ENCODE measurements around the gene SLC66A2.

The SLC66A2 gene

DNA sequence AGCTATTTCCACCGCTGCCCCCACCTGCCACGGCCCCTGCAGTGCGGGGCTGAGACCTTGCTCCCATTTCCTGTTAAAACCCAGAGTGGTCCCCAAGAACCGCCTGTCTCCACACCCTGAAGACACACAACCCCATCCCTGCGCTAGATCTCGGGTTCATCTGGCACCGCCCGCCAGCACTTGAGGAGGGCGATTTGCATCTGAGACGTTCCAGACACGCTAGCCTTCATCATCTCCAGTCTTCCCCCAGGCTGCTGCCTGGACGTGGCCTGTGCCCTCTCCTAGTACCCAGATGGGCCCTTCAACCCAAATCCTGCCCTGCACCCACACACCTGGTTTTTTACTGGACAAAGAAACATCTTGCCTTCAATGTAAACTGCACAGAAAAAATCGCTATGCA lies 49.8 kb downstream of the SLC66A2 start:
- H3K4me1 ChIP-seq (ENCODE audit: control insufficient read depth, low read depth, low read length): no peaks in the 10 kb centered on the region
- no peak overlapping the region for H3K23ac ChIP-seq (ENCODE audit: low read length)
- no peak overlapping the region for H2BK5ac ChIP-seq (ENCODE audit: low read length)
- no peak overlapping the region for H3K9ac ChIP-seq (ENCODE audit: low read length)
- H2AK5ac ChIP-seq (ENCODE audit: low read length): no peak overlapping the region
- no peak for DNase-seq
- no peaks in the 10 kb centered on the region for H3K79me1 ChIP-seq (ENCODE audit: low read length)
- H3K36me3 ChIP-seq (ENCODE audit: control insufficient read depth, insufficient read depth, low read length): no peaks in the 10 kb centered on the region
- H3K79me2 ChIP-seq (ENCODE audit: control insufficient read depth, insufficient read depth, low read length): no peaks in the 10 kb centered on the region
- H4K8ac ChIP-seq (ENCODE audit: low read depth, low read length): no peak overlapping the region
- H3K27me3 ChIP-seq (ENCODE audit: insufficient read depth, low read length, poor library complexity): no peaks in the 10 kb centered on the region
- no peak overlapping the region for H3K56ac ChIP-seq (ENCODE audit: low read length)
- H3K27ac ChIP-seq (ENCODE audit: low read depth, low read length): no peak overlapping the region
- H3K4me3 ChIP-seq (ENCODE audit: low read length): no peak overlapping the region
- no peak overlapping the region for H3K4ac ChIP-seq (ENCODE audit: low read depth, low read length)
- H3K18ac ChIP-seq (ENCODE audit: low read length): no peak overlapping the region
- no peak overlapping the region for H2BK120ac ChIP-seq (ENCODE audit: low read depth, low read length)
- H4K5ac ChIP-seq (ENCODE audit: low read length): no peak overlapping the region
- no CpG with 5 or more reads among the region's 13 CpGs for WGBS (ENCODE audit: extremely low coverage, insufficient coverage, low lambda C conversion rate)
- H3K4me2 ChIP-seq (ENCODE audit: low read length): no peak overlapping the region
- H2BK15ac ChIP-seq (replicated peaks; ENCODE audit: low read depth): no peak overlapping the region

- no CpG with 5 or more reads among the region's 28 CpGs for WGBS (ENCODE audit: extremely low coverage, insufficient coverage, low lambda C conversion rate)
- H3K4me1 ChIP-seq (ENCODE audit: control insufficient read depth, low read depth, low read length): no peaks in the 10 kb centered on the region
- no peak overlapping the region for H3K23ac ChIP-seq (ENCODE audit: low read length)
- no peak overlapping the region for H3K18ac ChIP-seq (ENCODE audit: low read length)
- H3K56ac ChIP-seq (ENCODE audit: low read length): no peak overlapping the region
- H2BK120ac ChIP-seq (ENCODE audit: low read depth, low read length): no peak overlapping the region
- H4K8ac ChIP-seq (ENCODE audit: low read depth, low read length): no peak overlapping the region
- H3K79me2 ChIP-seq (ENCODE audit: control insufficient read depth, insufficient read depth, low read length): no peaks in the 10 kb centered on the region
- H3K4me3 ChIP-seq (ENCODE audit: low read length): no peak overlapping the region
- no peaks in the 10 kb centered on the region for H3K27me3 ChIP-seq (ENCODE audit: insufficient read depth, low read length, poor library complexity)
- no peaks in the 10 kb centered on the region for H3K36me3 ChIP-seq (ENCODE audit: control insufficient read depth, insufficient read depth, low read length)
- no peak overlapping the region for H2BK15ac ChIP-seq (replicated peaks; ENCODE audit: low read depth)
- DNase-seq: no peak
- H4K5ac ChIP-seq (ENCODE audit: low read length): no peak overlapping the region
- no peak overlapping the region for H3K4ac ChIP-seq (ENCODE audit: low read depth, low read length)
- no peaks in the 10 kb centered on the region for H3K79me1 ChIP-seq (ENCODE audit: low read length)
- H3K4me2 ChIP-seq (ENCODE audit: low read length): no peak overlapping the region
- no peak overlapping the region for H3K27ac ChIP-seq (ENCODE audit: low read depth, low read length)
- H3K9ac ChIP-seq (ENCODE audit: low read length): no peak overlapping the region
- H2AK5ac ChIP-seq (ENCODE audit: low read length): no peak overlapping the region
- H2BK5ac ChIP-seq (ENCODE audit: low read length): no peak overlapping the region
Observed at GRCh38 chr18:79900610-79901570, 50.6 kb downstream of the SLC66A2 start.

- H2BK120ac ChIP-seq (ENCODE audit: low read depth, low read length): no peak overlapping the region
- no peak overlapping the region for H3K23ac ChIP-seq (ENCODE audit: low read length)
- H3K79me1 ChIP-seq (ENCODE audit: low read length): no peaks in the 10 kb centered on the region
- H3K56ac ChIP-seq (ENCODE audit: low read length): no peak overlapping the region
- no peak overlapping the region for H2BK15ac ChIP-seq (replicated peaks; ENCODE audit: low read depth)
- H3K18ac ChIP-seq (ENCODE audit: low read length): no peak overlapping the region
- no peaks in the 10 kb centered on the region for H3K27me3 ChIP-seq (ENCODE audit: insufficient read depth, low read length, poor library complexity)
- no peak overlapping the region for H3K4ac ChIP-seq (ENCODE audit: low read depth, low read length)
- no peak overlapping the region for H2BK5ac ChIP-seq (ENCODE audit: low read length)
- H3K4me1 ChIP-seq (ENCODE audit: control insufficient read depth, low read depth, low read length): no peaks in the 10 kb centered on the region
- H3K79me2 ChIP-seq (ENCODE audit: control insufficient read depth, insufficient read depth, low read length): no peaks in the 10 kb centered on the region
- no peak for DNase-seq
- H3K9ac ChIP-seq (ENCODE audit: low read length): no peak overlapping the region
- H4K8ac ChIP-seq (ENCODE audit: low read depth, low read length): no peak overlapping the region
- H2AK5ac ChIP-seq (ENCODE audit: low read length): no peak overlapping the region
- H3K27ac ChIP-seq (ENCODE audit: low read depth, low read length): no peak overlapping the region
- no peaks in the 10 kb centered on the region for H3K36me3 ChIP-seq (ENCODE audit: control insufficient read depth, insufficient read depth, low read length)
- H3K4me2 ChIP-seq (ENCODE audit: low read length): no peak overlapping the region
- no CpG with 5 or more reads among the region's 53 CpGs for WGBS (ENCODE audit: extremely low coverage, insufficient coverage, low lambda C conversion rate)
- no peak overlapping the region for H4K5ac ChIP-seq (ENCODE audit: low read length)
- no peak overlapping the region for H3K4me3 ChIP-seq (ENCODE audit: low read length)
Observed at GRCh38 chr18:79899609-79900445, 51.6 kb downstream of the SLC66A2 start.

GRCh38 chr18:79898952-79899608 lies 52.4 kb downstream of the SLC66A2 start:
- Histone ChIP-seq H3K4me2 (ENCODE audit: low read length) (no peak overlapping the region), H3K79me2 (ENCODE audit: control insufficient read depth, insufficient read depth, low read length) (no peaks in the 10 kb centered on the region), H4K8ac (ENCODE audit: low read depth, low read length) (no peak overlapping the region), H2BK15ac (replicated peaks; ENCODE audit: low read depth) (no peak overlapping the region), H3K4me1 (ENCODE audit: control insufficient read depth, low read depth, low read length) (no peaks in the 10 kb centered on the region), H3K18ac (ENCODE audit: low read length) (no peak overlapping the region), H4K5ac (ENCODE audit: low read length) (no peak overlapping the region), H2AK5ac (ENCODE audit: low read length) (no peak overlapping the region), H3K4me3 (ENCODE audit: low read length) (no peak overlapping the region), H3K56ac (ENCODE audit: low read length) (no peak overlapping the region), H3K27me3 (ENCODE audit: insufficient read depth, low read length, poor library complexity) (no peaks in the 10 kb centered on the region), H2BK5ac (ENCODE audit: low read length) (no peak overlapping the region), H3K23ac (ENCODE audit: low read length) (no peak overlapping the region), H3K9ac (ENCODE audit: low read length) (no peak overlapping the region), H3K27ac (ENCODE audit: low read depth, low read length) (no peak overlapping the region), H3K36me3 (ENCODE audit: control insufficient read depth, insufficient read depth, low read length) (no peaks in the 10 kb centered on the region), H3K79me1 (ENCODE audit: low read length) (no peaks in the 10 kb centered on the region), H2BK120ac (ENCODE audit: low read depth, low read length) (no peak overlapping the region), H3K4ac (ENCODE audit: low read depth, low read length) (no peak overlapping the region)
- DNase-seq: no peak
- WGBS (ENCODE audit: extremely low coverage, insufficient coverage, low lambda C conversion rate): no CpG with 5 or more reads among the region's 70 CpGs

GRCh38 chr18:79897940-79898625 lies 53.4 kb downstream of the SLC66A2 start:
- no peak overlapping the region for H3K23ac ChIP-seq (ENCODE audit: low read length)
- H2AK5ac ChIP-seq (ENCODE audit: low read length): no peak overlapping the region
- no peak overlapping the region for H3K4ac ChIP-seq (ENCODE audit: low read depth, low read length)
- DNase-seq: no peak
- no peaks in the 10 kb centered on the region for H3K79me2 ChIP-seq (ENCODE audit: control insufficient read depth, insufficient read depth, low read length)
- no peak overlapping the region for H2BK120ac ChIP-seq (ENCODE audit: low read depth, low read length)
- H2BK15ac ChIP-seq (replicated peaks; ENCODE audit: low read depth): no peak overlapping the region
- no peak overlapping the region for H4K5ac ChIP-seq (ENCODE audit: low read length)
- H3K36me3 ChIP-seq (ENCODE audit: control insufficient read depth, insufficient read depth, low read length): no peaks in the 10 kb centered on the region
- H3K27me3 ChIP-seq (ENCODE audit: insufficient read depth, low read length, poor library complexity): no peaks in the 10 kb centered on the region
- H2BK5ac ChIP-seq (ENCODE audit: low read length): no peak overlapping the region
- H3K27ac ChIP-seq (ENCODE audit: low read depth, low read length): no peak overlapping the region
- no peaks in the 10 kb centered on the region for H3K4me1 ChIP-seq (ENCODE audit: control insufficient read depth, low read depth, low read length)
- no peaks in the 10 kb centered on the region for H3K79me1 ChIP-seq (ENCODE audit: low read length)
- H3K4me3 ChIP-seq (ENCODE audit: low read length): no peak overlapping the region
- no peak overlapping the region for H4K8ac ChIP-seq (ENCODE audit: low read depth, low read length)
- WGBS (ENCODE audit: extremely low coverage, insufficient coverage, low lambda C conversion rate): no CpG with 5 or more reads among the region's 15 CpGs
- no peak overlapping the region for H3K4me2 ChIP-seq (ENCODE audit: low read length)
- H3K18ac ChIP-seq (ENCODE audit: low read length): no peak overlapping the region
- no peak overlapping the region for H3K56ac ChIP-seq (ENCODE audit: low read length)
- no peak overlapping the region for H3K9ac ChIP-seq (ENCODE audit: low read length)

Data from mesendoderm (in vitro differentiated cells).